DND-41 (cell line): ENCODE measurements around the gene MICU1.

ENCODE experiments used
- CTCF ChIP-seq: IDR thresholded peaks from 2 replicates; pipeline ENCODE4 v1.5.1; 2012; ENCODE audit warnings: borderline replicate concordance, low read length, moderate library complexity, mild to moderate bottlenecking; ENCODE audit not compliant: poor library complexity, severe bottlenecking; ENCODE audit errors: extremely low read depth
- EZH2 ChIP-seq: IDR thresholded peaks from 3 replicates; pipeline ENCODE4 v1.6.1; 2012; ENCODE audit warnings: borderline replicate concordance, low read depth, mild to moderate bottlenecking, moderate library complexity, low read length, inconsistent platforms; ENCODE audit not compliant: severe bottlenecking

GRCh38 chr10:72563327-72563932 lies 62.4 kb downstream of the MICU1 start:
- TF ChIP-seq CTCF (no peak), EZH2 (no peak)
